ENCODE measurements around the gene SEMA3A.

The SEMA3A gene

GRCh38 chr7:84199216-84199615, 4.6 kb upstream of the SEMA3A start:
- Histone ChIP-seq H3K36me3 (ENCODE audit: insufficient read depth, low read length) (no peaks in the 10 kb centered on the region), H3K79me2 (ENCODE audit: control insufficient read depth, insufficient read depth, low read length, unreplicated experiment) (peaks cover 4% of the 10 kb centered on the region), H3K27me3 (ENCODE audit: insufficient read depth, low read length) (no peaks in the 10 kb centered on the region), H3K4me3 (ENCODE audit: low read depth, low read length) (no peak overlapping the region), H2AFZ (ENCODE audit: low read length, unreplicated experiment) (no peak overlapping the region), H3K4me1 (ENCODE audit: control insufficient read depth, insufficient read depth, low read length, unreplicated experiment) (peaks cover 4% of the 10 kb centered on the region), H3K27ac (ENCODE audit: low read depth, low read length) (no peak overlapping the region)

GRCh38 chr7:84196084-84196503, 1.5 kb upstream of the SEMA3A start:
- Histone ChIP-seq H3K4me1 (ENCODE audit: control insufficient read depth, insufficient read depth, low read length, unreplicated experiment) (peaks cover 15% of the 10 kb centered on the region), H3K27me3 (ENCODE audit: insufficient read depth, low read length) (no peaks in the 10 kb centered on the region), H3K79me2 (ENCODE audit: control insufficient read depth, insufficient read depth, low read length, unreplicated experiment) (peaks cover 22% of the 10 kb centered on the region), H3K27ac (ENCODE audit: low read depth, low read length) (peak overlapping the region; percentile 32; the same call in 1 of the 2 replicates), H2AFZ (ENCODE audit: low read length, unreplicated experiment) (peak overlapping the region; percentile 87), H3K4me3 (ENCODE audit: low read depth, low read length) (peak overlapping the region; percentile 82), H3K36me3 (ENCODE audit: insufficient read depth, low read length) (no peaks in the 10 kb centered on the region)

GRCh38 chr7:84195295-84196060, 889 bp upstream of the SEMA3A start:
- H3K4me3 ChIP-seq (ENCODE audit: low read depth, low read length) = peak overlapping the region; percentile 82
- H3K79me2 ChIP-seq (ENCODE audit: control insufficient read depth, insufficient read depth, low read length, unreplicated experiment) = peaks cover 23% of the 10 kb centered on the region
- H2AFZ ChIP-seq (ENCODE audit: low read length, unreplicated experiment) = peak overlapping the region; percentile 87
- H3K27ac ChIP-seq (ENCODE audit: low read depth, low read length) = peak overlapping the region; percentile 32
- no peaks in the 10 kb centered on the region for H3K27me3 ChIP-seq (ENCODE audit: insufficient read depth, low read length)
- H3K36me3 ChIP-seq (ENCODE audit: insufficient read depth, low read length) = no peaks in the 10 kb centered on the region
- peaks cover 16% of the 10 kb centered on the region for H3K4me1 ChIP-seq (ENCODE audit: control insufficient read depth, insufficient read depth, low read length, unreplicated experiment)

GRCh38 chr7:84193747-84194146, 842 bp downstream of the SEMA3A start:
- peaks cover 29% of the 10 kb centered on the region for H3K4me1 ChIP-seq (ENCODE audit: control insufficient read depth, insufficient read depth, low read length, unreplicated experiment)
- no peak overlapping the region for H2AFZ ChIP-seq (ENCODE audit: low read length, unreplicated experiment)
- no peak overlapping the region for H3K27ac ChIP-seq (ENCODE audit: low read depth, low read length)
- H3K36me3 ChIP-seq (ENCODE audit: insufficient read depth, low read length) = no peaks in the 10 kb centered on the region
- no peaks in the 10 kb centered on the region for H3K27me3 ChIP-seq (ENCODE audit: insufficient read depth, low read length)
- peaks cover 26% of the 10 kb centered on the region for H3K79me2 ChIP-seq (ENCODE audit: control insufficient read depth, insufficient read depth, low read length, unreplicated experiment)
- H3K4me3 ChIP-seq (ENCODE audit: low read depth, low read length) = peak overlapping the region; percentile 82

- Histone ChIP-seq H3K27me3 (ENCODE audit: insufficient read depth, low read length) (no peaks in the 10 kb centered on the region), H3K36me3 (ENCODE audit: insufficient read depth, low read length) (no peaks in the 10 kb centered on the region), H3K79me2 (ENCODE audit: control insufficient read depth, insufficient read depth, low read length, unreplicated experiment) (peaks cover 30% of the 10 kb centered on the region), H3K4me3 (ENCODE audit: low read depth, low read length) (peak overlapping the region; percentile 82), H3K27ac (ENCODE audit: low read depth, low read length) (peak overlapping the region; percentile 50), H3K4me1 (ENCODE audit: control insufficient read depth, insufficient read depth, low read length, unreplicated experiment) (peaks cover 48% of the 10 kb centered on the region), H2AFZ (ENCODE audit: low read length, unreplicated experiment) (peak overlapping the region; percentile 26)
These were observed 2.7 kb downstream of the SEMA3A start for GRCh38 chr7:84191842-84192241.

GRCh38 chr7:84191261-84191660, 3.3 kb downstream of the SEMA3A start:
- Histone ChIP-seq H3K4me3 (ENCODE audit: low read depth, low read length) (peak overlapping the region; percentile 82), H3K4me1 (ENCODE audit: control insufficient read depth, insufficient read depth, low read length, unreplicated experiment) (peaks cover 50% of the 10 kb centered on the region), H3K36me3 (ENCODE audit: insufficient read depth, low read length) (no peaks in the 10 kb centered on the region), H3K27ac (ENCODE audit: low read depth, low read length) (peak overlapping the region; percentile 50), H3K79me2 (ENCODE audit: control insufficient read depth, insufficient read depth, low read length, unreplicated experiment) (peaks cover 33% of the 10 kb centered on the region), H3K27me3 (ENCODE audit: insufficient read depth, low read length) (no peaks in the 10 kb centered on the region), H2AFZ (ENCODE audit: low read length, unreplicated experiment) (peak overlapping the region; percentile 24)

GRCh38 chr7:84190016-84190705, 4.4 kb downstream of the SEMA3A start:
- peaks cover 35% of the 10 kb centered on the region for H3K79me2 ChIP-seq (ENCODE audit: control insufficient read depth, insufficient read depth, low read length, unreplicated experiment)
- peaks cover 46% of the 10 kb centered on the region for H3K4me1 ChIP-seq (ENCODE audit: control insufficient read depth, insufficient read depth, low read length, unreplicated experiment)
- H3K4me3 ChIP-seq (ENCODE audit: low read depth, low read length) = peak overlapping the region; percentile 46
- H3K27ac ChIP-seq (ENCODE audit: low read depth, low read length) = peak overlapping the region; percentile 61
- H3K36me3 ChIP-seq (ENCODE audit: insufficient read depth, low read length) = no peaks in the 10 kb centered on the region
- H2AFZ ChIP-seq (ENCODE audit: low read length, unreplicated experiment) = peak overlapping the region; percentile 69
- no peaks in the 10 kb centered on the region for H3K27me3 ChIP-seq (ENCODE audit: insufficient read depth, low read length)

- Histone ChIP-seq H3K79me2 (ENCODE audit: control insufficient read depth, insufficient read depth, low read length, unreplicated experiment) (peaks cover 30% of the 10 kb centered on the region), H3K4me1 (ENCODE audit: control insufficient read depth, insufficient read depth, low read length, unreplicated experiment) (peaks cover 46% of the 10 kb centered on the region), H3K27me3 (ENCODE audit: insufficient read depth, low read length) (no peaks in the 10 kb centered on the region), H3K4me3 (ENCODE audit: low read depth, low read length) (no peak overlapping the region), H2AFZ (ENCODE audit: low read length, unreplicated experiment) (no peak overlapping the region), H3K27ac (ENCODE audit: low read depth, low read length) (no peak overlapping the region), H3K36me3 (ENCODE audit: insufficient read depth, low read length) (no peaks in the 10 kb centered on the region)
These were observed 5.7 kb downstream of the SEMA3A start for GRCh38 chr7:84188786-84189405.

GRCh38 chr7:84187813-84188510, 6.6 kb downstream of the SEMA3A start:
- Histone ChIP-seq H3K4me3 (ENCODE audit: low read depth, low read length) (no peak overlapping the region), H3K4me1 (ENCODE audit: control insufficient read depth, insufficient read depth, low read length, unreplicated experiment) (peaks cover 46% of the 10 kb centered on the region), H3K79me2 (ENCODE audit: control insufficient read depth, insufficient read depth, low read length, unreplicated experiment) (peaks cover 20% of the 10 kb centered on the region), H2AFZ (ENCODE audit: low read length, unreplicated experiment) (peak overlapping the region; percentile 9), H3K36me3 (ENCODE audit: insufficient read depth, low read length) (no peaks in the 10 kb centered on the region), H3K27me3 (ENCODE audit: insufficient read depth, low read length) (no peaks in the 10 kb centered on the region), H3K27ac (ENCODE audit: low read depth, low read length) (peak overlapping the region; percentile 25; the same call in 1 of the 2 replicates)

GRCh38 chr7:84187087-84187805, 7.3 kb downstream of the SEMA3A start:
- peak overlapping the region; percentile 57; the same call in 1 of the 2 replicates for H3K4me3 ChIP-seq (ENCODE audit: low read depth, low read length)
- peak overlapping the region; percentile 66 for H2AFZ ChIP-seq (ENCODE audit: low read length, unreplicated experiment)
- no peaks in the 10 kb centered on the region for H3K27me3 ChIP-seq (ENCODE audit: insufficient read depth, low read length)
- H3K79me2 ChIP-seq (ENCODE audit: control insufficient read depth, insufficient read depth, low read length, unreplicated experiment) = peaks cover 18% of the 10 kb centered on the region
- H3K27ac ChIP-seq (ENCODE audit: low read depth, low read length) = no peak overlapping the region; the same call in 1 of the 2 replicates
- H3K4me1 ChIP-seq (ENCODE audit: control insufficient read depth, insufficient read depth, low read length, unreplicated experiment) = peaks cover 44% of the 10 kb centered on the region
- no peaks in the 10 kb centered on the region for H3K36me3 ChIP-seq (ENCODE audit: insufficient read depth, low read length)
